Peyer's patch (tissue), 4 donors: ENCODE results near the gene IMMP1L. TPM values are rescaled to one million over a fixed set of nuclear protein-coding genes. Genes with fewer than 3 reads are reported as not detected.

Source experiments
- DNase-seq, 3 donors: peaks; one replicate each; pipeline ENCODE4 v3.0.0-alpha.2; 2017 to 2019
- H3K27ac ChIP-seq, 4 donors: fragments of 200-600 bp; sonication (generic); one replicate each; pipeline ENCODE4 v1.5.1; 2016 to 2019
- H3K27me3 ChIP-seq, 2 donors: fragments of 200-600 bp; sonication (generic); one replicate each; pipeline ENCODE4 v1.5.1; 2019
- H3K36me3 ChIP-seq, 3 donors: fragments of 200-600 bp; sonication (generic); one replicate each; pipeline ENCODE4 v1.5.1; 2016 to 2019
- H3K4me1 ChIP-seq, 4 donors: fragments of 200-600 bp; sonication (generic); one replicate each; pipeline ENCODE4 v1.5.1; 2016 to 2019
- H3K4me3 ChIP-seq, 4 donors: fragments of 200-600 bp; sonication (generic); 1 replicate in 3 of 4; 2 replicates in 1 of 4; pipeline ENCODE4 v1.5.1; 2016 to 2019; ENCODE audit warnings: mild to moderate bottlenecking in 1 of 4
- H3K9me3 ChIP-seq, 4 donors: fragments of 200-600 bp; sonication (generic); one replicate each; pipeline ENCODE4 v1.5.1; 2016 to 2019; ENCODE audit warnings: mild to moderate bottlenecking in 1 of 4
- CTCF ChIP-seq, 6 experiments: fragments of 450-650 bp in 4 of 6; fragments of 200-600 bp in 2 of 6; sonication (generic) in 1 of 6; IDR thresholded peaks; one replicate each; pipeline ENCODE4 v1.5.1; 2017 to 2019; ENCODE audit warnings: antibody characterized with exemption in 6 of 6, mild to moderate bottlenecking in 3 of 6, moderate library complexity in 1 of 6
- POLR2A ChIP-seq, 2 donors: fragments of 450-650 bp; IDR thresholded peaks; one replicate each; pipeline ENCODE4 v1.5.1; 2017; ENCODE audit warnings: antibody characterized with exemption in 2 of 2, mild to moderate bottlenecking in 2 of 2, moderate library complexity in 2 of 2
- total RNA-seq, 4 donors: library from RNA; depleted of rRNA; stranded (reverse); fragments of >200 nt; gene quantifications; one replicate each; pipeline ENCODE4 v1.1.0, GENCODE V29; 2016

IMMP1L gene
- total RNA-seq, 4 donors from 2014 or later = 11.6 to 38.0 (median 20.1) TPM

- no peak for DNase-seq
- no peaks in the 10 kb centered on the region for H3K9me3 ChIP-seq
- H3K27ac ChIP-seq = no peak overlapping the region
- no peak overlapping the region for H3K4me3 ChIP-seq
- H3K4me1 ChIP-seq = no peaks in the 10 kb centered on the region
- H3K27me3 ChIP-seq = no peaks in the 10 kb centered on the region
- no peaks in the 10 kb centered on the region for H3K36me3 ChIP-seq
- TF ChIP-seq CTCF (IDR thresholded peaks at IDR 0.05) (no peak), POLR2A (IDR thresholded peaks at IDR 0.05) (no peak)
Measured at GRCh38 chr11:31424652-31425051, 84.8 kb downstream of the IMMP1L start.

- no peak for TF ChIP-seq CTCF (IDR thresholded peaks at IDR 0.05)
- no peak for TF ChIP-seq POLR2A (IDR thresholded peaks at IDR 0.05)
- Histone ChIP-seq H3K27ac (no peak overlapping the region), H3K36me3 (no peaks in the 10 kb centered on the region), H3K27me3 (no peaks in the 10 kb centered on the region), H3K4me1 (no peaks in the 10 kb centered on the region), H3K4me3 (no peak overlapping the region), H3K9me3 (no peaks in the 10 kb centered on the region)
- no peak for DNase-seq
Measured at GRCh38 chr11:31422703-31423102, 86.7 kb downstream of the IMMP1L start.

DNA sequence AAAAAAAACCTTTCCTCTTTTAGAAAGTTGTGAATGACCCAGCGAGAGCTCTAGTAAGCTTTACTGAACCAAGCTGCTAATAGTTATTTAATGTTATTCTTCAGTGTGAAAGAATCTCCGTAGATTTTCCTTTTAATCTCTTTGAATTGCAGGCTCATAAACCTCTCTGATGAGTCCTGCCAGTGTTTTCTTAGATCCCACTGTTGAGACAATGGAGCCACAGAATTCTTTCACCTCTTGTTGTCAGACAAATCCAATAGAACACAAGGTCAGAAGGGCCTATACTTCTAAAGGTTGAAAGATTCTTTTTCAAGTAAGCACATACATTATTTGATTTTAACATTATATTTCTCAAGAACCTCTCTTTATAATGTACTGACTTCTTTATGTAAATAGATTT lies 87.6 kb downstream of the IMMP1L start:
- no peak for TF ChIP-seq CTCF (IDR thresholded peaks at IDR 0.05)
- Histone ChIP-seq H3K27ac (no peak overlapping the region), H3K27me3 (no peaks in the 10 kb centered on the region), H3K36me3 (no peaks in the 10 kb centered on the region), H3K4me3 (no peak overlapping the region), H3K4me1 (no peaks in the 10 kb centered on the region), H3K9me3 (no peaks in the 10 kb centered on the region)
- DNase-seq = no peak

DNA sequence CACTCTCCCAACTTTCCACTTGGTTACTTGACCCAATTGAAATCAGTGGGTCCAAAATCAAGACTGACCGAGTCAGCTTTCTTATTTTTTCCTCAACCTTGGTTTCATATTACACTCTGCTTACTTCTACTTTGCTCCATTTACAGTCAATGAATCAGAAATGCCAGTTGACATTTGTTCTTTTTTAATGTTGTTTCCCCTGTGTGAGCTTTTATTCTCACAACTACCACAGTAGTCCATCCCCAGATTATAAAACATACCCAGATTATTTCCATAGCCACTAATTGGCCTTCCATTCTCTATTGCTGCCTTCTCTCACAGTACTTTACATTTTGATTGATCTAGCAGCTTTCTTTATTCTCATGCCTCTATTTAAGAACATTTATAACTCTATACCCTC lies 89.8 kb downstream of the IMMP1L start:
- no peaks in the 10 kb centered on the region for H3K4me1 ChIP-seq
- DNase-seq = no peak
- no peak overlapping the region for H3K27ac ChIP-seq
- no peaks in the 10 kb centered on the region for H3K9me3 ChIP-seq
- no peaks in the 10 kb centered on the region for H3K27me3 ChIP-seq
- TF ChIP-seq POLR2A (IDR thresholded peaks at IDR 0.05) = no peak
- no peak for TF ChIP-seq CTCF (IDR thresholded peaks at IDR 0.05)
- H3K4me3 ChIP-seq = no peak overlapping the region
- no peaks in the 10 kb centered on the region for H3K36me3 ChIP-seq

DNA sequence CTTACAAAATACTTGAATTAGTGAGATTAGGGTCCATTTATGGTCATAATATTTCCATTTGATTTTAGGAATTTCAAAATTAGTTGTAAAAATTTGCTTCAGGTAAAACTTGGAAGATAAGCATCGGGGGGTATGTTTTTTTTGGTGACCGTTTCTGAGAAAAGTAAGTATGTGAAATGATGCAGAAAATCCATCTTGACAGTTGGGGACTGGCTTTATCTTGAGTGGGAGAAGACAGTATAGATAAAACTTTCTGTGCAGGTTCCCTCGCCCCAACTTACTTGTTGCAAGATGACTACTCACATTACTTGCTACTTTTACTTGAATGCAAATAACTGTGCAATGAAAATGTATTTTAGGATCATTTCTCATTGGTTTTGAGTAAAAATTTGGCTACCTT lies 90.3 kb downstream of the IMMP1L start:
- no peaks in the 10 kb centered on the region for H3K4me1 ChIP-seq
- H3K4me3 ChIP-seq = no peak overlapping the region
- no peak for DNase-seq
- H3K27me3 ChIP-seq = no peaks in the 10 kb centered on the region
- H3K27ac ChIP-seq = no peak overlapping the region
- TF ChIP-seq CTCF (IDR thresholded peaks at IDR 0.05) (no peak), POLR2A (IDR thresholded peaks at IDR 0.05) (no peak)
- H3K36me3 ChIP-seq = no peaks in the 10 kb centered on the region
- H3K9me3 ChIP-seq = no peaks in the 10 kb centered on the region

DNA sequence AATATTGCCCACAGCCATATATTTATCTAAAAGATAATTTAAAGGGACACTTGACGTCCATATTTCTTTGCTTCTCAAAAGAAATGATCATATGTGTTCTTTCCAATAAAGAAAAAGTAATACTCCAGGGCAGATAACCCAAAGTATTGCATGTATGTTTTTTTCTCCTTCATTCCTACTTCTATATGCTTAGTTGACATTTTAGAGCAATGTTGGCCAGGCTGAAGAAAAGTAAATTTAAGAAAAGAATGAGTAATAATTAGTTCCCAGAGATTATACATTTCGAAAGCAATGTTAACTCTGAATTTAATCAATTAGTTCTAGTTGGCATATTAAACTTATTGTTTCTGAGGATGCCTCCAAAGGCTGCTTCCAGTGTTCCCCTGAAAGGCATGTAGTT lies 91.6 kb downstream of the IMMP1L start:
- no peaks in the 10 kb centered on the region for H3K27me3 ChIP-seq
- no peak overlapping the region for H3K27ac ChIP-seq
- H3K4me1 ChIP-seq = no peaks in the 10 kb centered on the region
- no peak for DNase-seq
- no peaks in the 10 kb centered on the region for H3K36me3 ChIP-seq
- no peak for TF ChIP-seq CTCF (IDR thresholded peaks at IDR 0.05)
- TF ChIP-seq POLR2A (IDR thresholded peaks at IDR 0.05) = no peak
- no peak overlapping the region for H3K4me3 ChIP-seq
- H3K9me3 ChIP-seq = no peaks in the 10 kb centered on the region
